ENCODE results near the gene FAM171A2.
A peak's percentile ranks its signal among the peaks of the same experiment; 100 is the strongest.

The FAM171A2 gene

GRCh38 chr17:44327715-44328449 lies 35.8 kb downstream of the FAM171A2 start:
- H3K36me3 ChIP-seq (ENCODE audit: insufficient read depth, insufficient read length, low read length), result peaks cover 6% of the 10 kb centered on the region
- TF ChIP-seq ZNF274 (IDR thresholded peaks at IDR 0.05; ENCODE audit: low read depth, low read length) (no peak), YY1 (IDR thresholded peaks at IDR 0.05; ENCODE audit: insufficient read depth, insufficient read length) (no peak), SUZ12 (IDR thresholded peaks at IDR 0.05; ENCODE audit: extremely low read depth, insufficient read depth, insufficient read length) (no peak)
- H3K4me1 ChIP-seq (ENCODE audit: insufficient read depth, insufficient read length), result peaks cover 6% of the 10 kb centered on the region
- no peak overlapping the region for H3K4me3 ChIP-seq (ENCODE audit: insufficient read length, low read depth)
- no peaks in the 10 kb centered on the region for H3K9me3 ChIP-seq (ENCODE audit: insufficient read depth, low read length)
- H3K9ac ChIP-seq (ENCODE audit: insufficient read length, low read depth), result no peak overlapping the region
- DNase-seq (ENCODE audit: low read depth, low spot score), result no peak
- no peaks in the 10 kb centered on the region for H3K27me3 ChIP-seq (ENCODE audit: insufficient read depth, insufficient read length)

DNA sequence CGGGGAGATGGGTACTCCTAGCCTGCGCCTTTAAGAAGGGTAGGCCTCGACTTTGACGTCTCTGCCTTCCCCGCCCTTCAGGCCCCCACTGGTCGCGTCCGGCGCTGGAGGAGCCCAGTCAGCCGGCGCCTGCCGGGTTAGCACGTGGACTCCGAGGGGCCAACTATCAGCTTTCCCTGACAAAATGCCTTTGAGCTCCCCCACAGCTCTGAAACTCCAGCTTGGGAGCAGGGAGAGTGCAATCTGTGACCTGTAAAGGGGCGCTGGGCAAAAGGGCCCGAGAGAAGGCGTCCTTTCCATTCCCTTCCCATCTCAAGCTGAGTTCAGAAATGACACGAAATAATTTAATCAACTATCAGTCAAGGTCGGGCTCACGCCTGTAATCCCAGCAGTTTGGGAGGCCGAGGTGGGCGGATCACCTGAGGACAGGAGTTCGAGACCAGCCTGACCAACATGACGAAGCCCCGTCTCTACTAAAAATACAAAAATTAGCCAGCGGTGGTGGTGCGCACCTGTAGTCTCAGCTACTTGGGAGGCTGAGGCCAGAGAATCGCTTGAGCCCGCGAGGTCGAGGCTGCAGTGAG lies 36.7 kb downstream of the FAM171A2 start:
- Histone ChIP-seq H3K9me3 (ENCODE audit: insufficient read depth, low read length) (no peaks in the 10 kb centered on the region), H3K36me3 (ENCODE audit: insufficient read depth, insufficient read length, low read length) (peaks cover 13% of the 10 kb centered on the region), H3K4me1 (ENCODE audit: insufficient read depth, insufficient read length) (peaks cover 6% of the 10 kb centered on the region), H3K4me3 (ENCODE audit: insufficient read length, low read depth) (no peak overlapping the region), H3K9ac (ENCODE audit: insufficient read length, low read depth) (no peak overlapping the region), H3K27me3 (ENCODE audit: insufficient read depth, insufficient read length) (no peaks in the 10 kb centered on the region)
- DNase-seq (ENCODE audit: low read depth, low spot score), result peak; percentile 89
- TF ChIP-seq ZNF274 (IDR thresholded peaks at IDR 0.05; ENCODE audit: low read depth, low read length) (no peak), SUZ12 (IDR thresholded peaks at IDR 0.05; ENCODE audit: extremely low read depth, insufficient read depth, insufficient read length) (no peak), YY1 (IDR thresholded peaks at IDR 0.05; ENCODE audit: insufficient read depth, insufficient read length) (no peak)

- DNase-seq (ENCODE audit: low read depth, low spot score), result peak; percentile 77
- peak within 1 kb of the TSS; percentile 94 for H3K9ac ChIP-seq (ENCODE audit: insufficient read length, low read depth)
- H3K4me1 ChIP-seq (ENCODE audit: insufficient read depth, insufficient read length), result peaks cover 19% of the 10 kb centered on the region
- TF ChIP-seq SUZ12 (IDR thresholded peaks at IDR 0.05; ENCODE audit: extremely low read depth, insufficient read depth, insufficient read length), result no peak
- TF ChIP-seq ZNF274 (IDR thresholded peaks at IDR 0.05; ENCODE audit: low read depth, low read length), result no peak
- no peak for TF ChIP-seq YY1 (IDR thresholded peaks at IDR 0.05; ENCODE audit: insufficient read depth, insufficient read length)
- peak within 1 kb of the TSS; percentile 93 for H3K4me3 ChIP-seq (ENCODE audit: insufficient read length, low read depth)
- H3K9me3 ChIP-seq (ENCODE audit: insufficient read depth, low read length), result no peaks in the 10 kb centered on the region
- peaks cover 35% of the 10 kb centered on the region for H3K36me3 ChIP-seq (ENCODE audit: insufficient read depth, insufficient read length, low read length)
- no peaks in the 10 kb centered on the region for H3K27me3 ChIP-seq (ENCODE audit: insufficient read depth, insufficient read length)
Measured at GRCh38 chr17:44324571-44325275, 38.9 kb downstream of the FAM171A2 start, which contains the start of gene SLC25A39. SLC25A39 (minus strand) TSS chr17:44324823; CDS start chr17:44323562, 1,261 bp downstream.

DNA sequence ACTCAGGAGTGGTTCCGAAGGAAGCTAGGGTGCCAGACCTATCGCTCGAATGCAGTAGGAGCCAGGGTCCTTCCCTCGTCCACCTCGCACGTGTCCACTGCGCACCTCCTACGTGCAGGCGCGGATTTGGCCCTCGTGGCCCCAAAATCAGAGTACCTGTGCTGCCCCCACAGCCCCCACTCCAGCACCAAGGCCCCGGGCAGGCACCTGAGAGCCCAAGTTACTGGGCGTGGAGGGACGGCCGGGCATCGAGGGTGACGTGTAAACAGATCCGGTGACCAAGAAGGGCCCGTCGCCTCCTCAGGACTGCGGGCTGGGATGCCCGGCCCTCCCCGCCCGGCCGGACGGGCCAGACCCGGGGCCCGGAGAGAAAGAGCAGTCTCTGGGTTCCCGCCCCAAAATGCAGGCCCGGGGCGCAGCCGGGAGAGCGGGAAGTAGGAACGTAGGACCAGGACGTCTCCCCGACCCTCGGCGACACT lies 39.5 kb downstream of the FAM171A2 start:
- no peak for TF ChIP-seq SUZ12 (IDR thresholded peaks at IDR 0.05; ENCODE audit: extremely low read depth, insufficient read depth, insufficient read length)
- no peak for TF ChIP-seq YY1 (IDR thresholded peaks at IDR 0.05; ENCODE audit: insufficient read depth, insufficient read length)
- TF ChIP-seq ZNF274 (IDR thresholded peaks at IDR 0.05; ENCODE audit: low read depth, low read length), result no peak
- DNase-seq (ENCODE audit: low read depth, low spot score), result no peak
- Histone ChIP-seq H3K27me3 (ENCODE audit: insufficient read depth, insufficient read length) (no peaks in the 10 kb centered on the region), H3K4me1 (ENCODE audit: insufficient read depth, insufficient read length) (peaks cover 20% of the 10 kb centered on the region), H3K4me3 (ENCODE audit: insufficient read length, low read depth) (peak overlapping the region; percentile 93), H3K9ac (ENCODE audit: insufficient read length, low read depth) (peak overlapping the region; percentile 94), H3K36me3 (ENCODE audit: insufficient read depth, insufficient read length, low read length) (peaks cover 41% of the 10 kb centered on the region), H3K9me3 (ENCODE audit: insufficient read depth, low read length) (no peaks in the 10 kb centered on the region)

GRCh38 chr17:44323359-44324091 lies 40.1 kb downstream of the FAM171A2 start:
- DNase-seq (ENCODE audit: low read depth, low spot score), result no peak
- Histone ChIP-seq H3K4me1 (ENCODE audit: insufficient read depth, insufficient read length) (peaks cover 20% of the 10 kb centered on the region), H3K9ac (ENCODE audit: insufficient read length, low read depth) (peak overlapping the region; percentile 94), H3K9me3 (ENCODE audit: insufficient read depth, low read length) (no peaks in the 10 kb centered on the region), H3K36me3 (ENCODE audit: insufficient read depth, insufficient read length, low read length) (peaks cover 45% of the 10 kb centered on the region), H3K27me3 (ENCODE audit: insufficient read depth, insufficient read length) (no peaks in the 10 kb centered on the region), H3K4me3 (ENCODE audit: insufficient read length, low read depth) (peak overlapping the region; percentile 93)
- no peak for TF ChIP-seq YY1 (IDR thresholded peaks at IDR 0.05; ENCODE audit: insufficient read depth, insufficient read length)
- no peak for TF ChIP-seq SUZ12 (IDR thresholded peaks at IDR 0.05; ENCODE audit: extremely low read depth, insufficient read depth, insufficient read length)
- no peak for TF ChIP-seq ZNF274 (IDR thresholded peaks at IDR 0.05; ENCODE audit: low read depth, low read length)

DNA sequence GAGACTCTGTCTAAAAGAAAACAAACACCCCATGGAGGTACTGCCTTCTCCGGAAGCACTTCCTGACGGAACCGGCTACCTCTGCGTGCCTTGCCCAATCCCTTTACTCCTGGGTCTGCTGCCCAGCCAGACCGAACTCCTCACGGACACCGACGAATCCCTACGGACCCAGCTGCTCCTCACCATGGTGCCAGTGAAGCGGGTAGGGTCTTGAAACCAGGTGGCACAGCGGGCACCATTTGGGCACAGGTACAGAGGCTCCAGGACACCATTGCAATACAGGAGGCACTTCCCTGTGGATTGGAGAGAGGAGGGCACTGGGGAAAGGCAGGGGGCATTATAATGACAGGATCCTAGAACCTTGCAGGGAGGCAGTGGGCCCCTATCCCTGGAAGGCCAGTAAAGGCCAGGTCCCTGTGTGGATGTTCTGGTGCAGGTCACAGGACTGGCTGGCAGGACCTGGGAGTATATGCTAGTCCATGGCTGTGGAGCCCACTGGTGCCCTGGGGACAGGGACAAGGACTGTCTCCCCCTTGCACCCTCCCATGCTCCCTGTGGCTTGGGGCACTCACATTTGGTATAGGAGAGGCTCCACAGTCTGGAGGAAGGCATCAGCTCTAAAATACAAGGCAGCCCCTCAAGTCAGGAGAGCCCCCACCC lies 41.3 kb downstream of the FAM171A2 start:
- peaks cover 50% of the 10 kb centered on the region for H3K36me3 ChIP-seq (ENCODE audit: insufficient read depth, insufficient read length, low read length)
- TF ChIP-seq YY1 (IDR thresholded peaks at IDR 0.05; ENCODE audit: insufficient read depth, insufficient read length), result no peak
- no peak for TF ChIP-seq ZNF274 (IDR thresholded peaks at IDR 0.05; ENCODE audit: low read depth, low read length)
- TF ChIP-seq SUZ12 (IDR thresholded peaks at IDR 0.05; ENCODE audit: extremely low read depth, insufficient read depth, insufficient read length), result no peak
- no peaks in the 10 kb centered on the region for H3K9me3 ChIP-seq (ENCODE audit: insufficient read depth, low read length)
- H3K4me3 ChIP-seq (ENCODE audit: insufficient read length, low read depth), result no peak overlapping the region
- DNase-seq (ENCODE audit: low read depth, low spot score), result no peak
- no peaks in the 10 kb centered on the region for H3K27me3 ChIP-seq (ENCODE audit: insufficient read depth, insufficient read length)
- peak overlapping the region; percentile 53 for H3K9ac ChIP-seq (ENCODE audit: insufficient read length, low read depth)
- peaks cover 23% of the 10 kb centered on the region for H3K4me1 ChIP-seq (ENCODE audit: insufficient read depth, insufficient read length)
